NCI-H2107 treated with DMSO at 0.1 percent for 48 hours (cell line): ENCODE data around the gene ATP8B4.

Experiments used
- DNase-seq: peaks from one replicate; lab custom pipeline; 2025; ENCODE audit not compliant: unreplicated experiment; lab: John Stamatoyannopoulos, UW

ATP8B4 gene

GRCh38 chr15:49900006-49900902 is 218.8 kb downstream of the ATP8B4 start:
- DNase-seq: no peak

- DNase-seq: no peak
Measured at GRCh38 chr15:49898575-49899283, 220.3 kb downstream of the ATP8B4 start.

GRCh38 chr15:49898097-49898496 is 220.9 kb downstream of the ATP8B4 start:
- DNase-seq: no peak

- no peak for DNase-seq
Measured at GRCh38 chr15:49895347-49896223, 223.4 kb downstream of the ATP8B4 start.

- no peak for DNase-seq
Measured at GRCh38 chr15:49890689-49891088, 228.3 kb downstream of the ATP8B4 start.

- no peak for DNase-seq
Measured at GRCh38 chr15:49889536-49889935, 229.5 kb downstream of the ATP8B4 start.

- no peak for DNase-seq
Measured at GRCh38 chr15:49888734-49889133, 230.3 kb downstream of the ATP8B4 start.

- DNase-seq: no peak
Measured at GRCh38 chr15:49888323-49888693, 230.7 kb downstream of the ATP8B4 start.

- no peak for DNase-seq
Measured at GRCh38 chr15:49887659-49888322, 231.2 kb downstream of the ATP8B4 start.

GRCh38 chr15:49883121-49883520 is 235.9 kb downstream of the ATP8B4 start:
- DNase-seq: no peak

GRCh38 chr15:49881866-49882265 is 237.2 kb downstream of the ATP8B4 start:
- no peak for DNase-seq

GRCh38 chr15:49881433-49881832 is 237.6 kb downstream of the ATP8B4 start:
- no peak for DNase-seq

- no peak for DNase-seq
Measured at GRCh38 chr15:49877873-49878521, 241.0 kb downstream of the ATP8B4 start.

GRCh38 chr15:49877117-49877872 is 241.7 kb downstream of the ATP8B4 start:
- DNase-seq: no peak

GRCh38 chr15:49876401-49877038 is 242.5 kb downstream of the ATP8B4 start:
- DNase-seq: no peak

GRCh38 chr15:49875392-49875791 is 243.6 kb downstream of the ATP8B4 start:
- no peak for DNase-seq

- DNase-seq: no peak
Measured at GRCh38 chr15:49870472-49870871, 248.6 kb downstream of the ATP8B4 start.

GRCh38 chr15:49868348-49868747 is 250.7 kb downstream of the ATP8B4 start:
- DNase-seq: no peak
